Thyroid gland (tissue), 4 donors: Measurements from ENCODE around the gene PSMG4. TPM values are rescaled to one million over a fixed set of nuclear protein-coding genes. Genes with fewer than 3 reads are reported as not detected.

ENCODE experiments used
- DNase-seq, 2 donors: peaks; one replicate each; pipeline ENCODE4 v3.0.0-alpha.2; 2019
- H3K27ac ChIP-seq, 3 donors: fragments of 200-600 bp; sonication (generic); 1 replicate in 2 of 3; 2 replicates in 1 of 3; pipeline ENCODE4 v1.5.1; 2016 to 2019; ENCODE audit warnings: mild to moderate bottlenecking in 1 of 3, moderate library complexity in 1 of 3
- H3K27me3 ChIP-seq: fragments of 200-600 bp; sonication (generic); one replicate; pipeline ENCODE4 v1.5.1; 2019
- H3K36me3 ChIP-seq, 2 donors: fragments of 200-600 bp; sonication (generic); one replicate each; pipeline ENCODE4 v1.5.1; 2016 to 2019
- H3K4me1 ChIP-seq, 2 donors: fragments of 200-600 bp; sonication (generic); one replicate each; pipeline ENCODE4 v1.5.1; 2017 to 2019
- H3K4me3 ChIP-seq, 3 donors: fragments of 200-600 bp; sonication (generic); replicated peaks in 1 of 3; 1 replicate in 2 of 3; 2 replicates in 1 of 3; pipeline ENCODE4 v1.5.1; 2016; ENCODE audit warnings: mild to moderate bottlenecking in 1 of 3
- H3K9me3 ChIP-seq: fragments of 200-600 bp; sonication (generic); one replicate; pipeline ENCODE4 v1.5.1; 2017
- POLR2A ChIP-seq, 2 donors: fragments of 450-650 bp; IDR thresholded peaks; one replicate each; pipeline ENCODE4 v1.6.1; 2017; ENCODE audit warnings: antibody characterized with exemption in 2 of 2, mild to moderate bottlenecking in 2 of 2, moderate library complexity in 1 of 2
- WGBS, 2 donors: methylation state at CpG; one replicate each; pipeline ENCODE4 v1.1.5; 2017; 5-methylcytosine and 5-hydroxymethylcytosine counted together
- intact Hi-C: fragments of 100-400 bp; cut with DNase I; formaldehyde crosslinking; loops from one replicate; pipeline ENCODE4 v1.15.1; 2023
- total RNA-seq, 4 donors: library from RNA; depleted of rRNA; stranded (reverse); fragments of >200 nt; gene quantifications; one replicate each; pipeline ENCODE4 v1.2.3, GENCODE V29; 2016
- TF ChIP-seq, protein P1 (sequence below), 6 experiments: fragments of 200-600 bp in 3 of 6; fragments of 450-650 bp in 3 of 6; sonication (generic) in 3 of 6; IDR thresholded peaks; one replicate each; pipeline ENCODE4 v1.5.1; 2016 to 2019; ENCODE audit warnings: antibody characterized with exemption in 6 of 6, mild to moderate bottlenecking in 2 of 6, inconsistent platforms in 1 of 6, moderate library complexity in 1 of 6

PSMG4 gene
- total RNA-seq, 4 donors from 2014 or later = 19.6 to 41.8 (median 34.4) TPM

DNA sequence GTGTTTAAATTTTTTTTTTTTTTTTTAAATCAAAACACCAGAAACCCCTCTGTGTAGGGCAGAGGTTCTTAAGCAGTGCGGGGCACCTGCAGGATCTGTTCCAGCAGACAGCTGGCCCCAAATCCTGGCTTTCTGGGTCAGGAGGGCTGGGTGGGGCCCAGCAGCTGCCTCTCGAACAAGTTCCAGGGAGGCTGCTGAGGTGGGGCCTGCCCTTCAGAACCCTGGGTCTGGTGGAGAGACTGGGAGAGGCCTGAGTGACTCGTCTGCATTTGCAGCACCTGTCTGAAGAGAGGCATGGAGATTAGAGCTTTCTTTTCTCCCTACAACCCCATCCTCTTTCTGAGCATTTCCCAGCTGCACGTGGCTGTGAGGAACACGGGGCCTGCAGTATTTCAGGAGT, 8.4 kb downstream of the PSMG4 start:
- TF ChIP-seq, protein P1, sequence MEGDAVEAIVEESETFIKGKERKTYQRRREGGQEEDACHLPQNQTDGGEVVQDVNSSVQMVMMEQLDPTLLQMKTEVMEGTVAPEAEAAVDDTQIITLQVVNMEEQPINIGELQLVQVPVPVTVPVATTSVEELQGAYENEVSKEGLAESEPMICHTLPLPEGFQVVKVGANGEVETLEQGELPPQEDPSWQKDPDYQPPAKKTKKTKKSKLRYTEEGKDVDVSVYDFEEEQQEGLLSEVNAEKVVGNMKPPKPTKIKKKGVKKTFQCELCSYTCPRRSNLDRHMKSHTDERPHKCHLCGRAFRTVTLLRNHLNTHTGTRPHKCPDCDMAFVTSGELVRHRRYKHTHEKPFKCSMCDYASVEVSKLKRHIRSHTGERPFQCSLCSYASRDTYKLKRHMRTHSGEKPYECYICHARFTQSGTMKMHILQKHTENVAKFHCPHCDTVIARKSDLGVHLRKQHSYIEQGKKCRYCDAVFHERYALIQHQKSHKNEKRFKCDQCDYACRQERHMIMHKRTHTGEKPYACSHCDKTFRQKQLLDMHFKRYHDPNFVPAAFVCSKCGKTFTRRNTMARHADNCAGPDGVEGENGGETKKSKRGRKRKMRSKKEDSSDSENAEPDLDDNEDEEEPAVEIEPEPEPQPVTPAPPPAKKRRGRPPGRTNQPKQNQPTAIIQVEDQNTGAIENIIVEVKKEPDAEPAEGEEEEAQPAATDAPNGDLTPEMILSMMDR (IDR thresholded peaks at IDR 0.05) = no peak
- no peak for TF ChIP-seq POLR2A (IDR thresholded peaks at IDR 0.05)
- H3K27me3 ChIP-seq = no peaks in the 10 kb centered on the region
- 39 to 46% methylated on average over 5 of the region's 5 CpGs for WGBS, 2 donors
- no peaks in the 10 kb centered on the region for H3K9me3 ChIP-seq
- H3K4me3 ChIP-seq = no peak overlapping the region
- DNase-seq = peak; percentile 43 to 66
- peaks cover 0 to 8% of the 10 kb centered on the region in 2 donors for H3K4me1 ChIP-seq
- no peak overlapping the region for H3K27ac ChIP-seq
- H3K36me3 ChIP-seq = peaks cover 11 to 14% of the 10 kb centered on the region in 2 donors
- intact Hi-C loops = no loop called here

DNA sequence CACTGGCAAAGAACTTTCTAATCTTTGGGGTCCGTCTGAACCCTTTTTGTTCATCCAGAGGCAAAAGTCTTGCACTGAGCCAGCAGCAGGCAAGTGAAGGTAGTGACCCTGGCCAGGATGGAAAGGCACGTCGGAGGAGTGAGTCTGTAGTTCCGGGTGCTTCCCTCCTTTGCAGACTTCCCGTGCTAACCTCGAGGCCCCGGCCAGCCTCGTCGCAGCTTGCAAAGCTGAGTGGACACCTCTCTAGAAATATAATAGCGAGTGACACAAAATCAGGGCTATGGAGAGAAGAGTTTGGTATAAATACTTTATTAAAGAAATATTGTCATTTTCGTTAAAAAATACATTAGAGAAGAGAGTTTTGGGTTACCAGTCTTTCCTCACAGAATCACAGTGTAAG, 9.9 kb downstream of the PSMG4 start:
- H3K36me3 ChIP-seq = peaks cover 13 to 20% of the 10 kb centered on the region in 2 donors
- whole genome bisulfite sequencing, 2 donors = 92 to 93% methylated on average over 11 of the region's 11 CpGs
- no peaks in the 10 kb centered on the region for H3K9me3 ChIP-seq
- H3K27ac ChIP-seq = no peak overlapping the region
- intact Hi-C loops = no loop called here
- peaks cover 0 to 8% of the 10 kb centered on the region in 2 donors for H3K4me1 ChIP-seq
- H3K27me3 ChIP-seq = no peaks in the 10 kb centered on the region
- TF ChIP-seq, protein P1 (IDR thresholded peaks at IDR 0.05) = no peak
- no peak for TF ChIP-seq POLR2A (IDR thresholded peaks at IDR 0.05)
- H3K4me3 ChIP-seq = no peak overlapping the region
- DNase-seq = no peak

DNA sequence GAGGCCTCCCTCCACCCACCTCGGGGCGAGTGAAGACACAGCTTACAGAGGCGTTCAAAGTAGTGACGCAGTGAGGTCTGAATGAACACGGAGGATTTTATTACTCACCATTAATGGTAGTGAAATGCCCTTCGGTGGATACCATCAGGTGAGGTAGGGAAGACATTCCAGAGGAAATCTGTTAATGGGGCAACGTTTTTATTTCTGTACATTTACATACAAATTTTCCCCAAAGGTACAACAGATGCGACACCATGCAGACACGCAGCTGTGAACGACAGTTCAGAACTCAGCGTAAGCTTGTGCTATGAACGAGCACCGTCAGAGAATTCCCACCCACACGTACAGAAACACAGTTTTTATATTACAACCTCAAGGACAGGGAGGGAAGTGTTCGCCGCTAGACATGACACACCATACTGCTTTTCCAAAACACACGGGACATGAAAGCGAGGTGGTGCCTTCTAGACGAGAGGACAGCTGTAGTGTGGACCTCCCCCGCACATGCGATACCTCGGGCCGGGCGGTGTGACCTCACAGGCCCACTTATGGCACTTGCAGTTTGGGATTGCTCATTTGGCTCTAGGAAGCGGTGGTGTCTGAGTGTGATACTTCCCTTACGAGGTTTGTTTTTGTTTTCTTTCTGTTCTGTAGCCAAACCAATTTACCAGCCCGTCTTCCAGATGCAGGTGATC, 10.7 kb downstream of the PSMG4 start:
- 83 to 86% methylated on average over 25 to 27 of the region's 27 CpGs for WGBS, 2 donors
- intact Hi-C loops = no loop called here

DNA sequence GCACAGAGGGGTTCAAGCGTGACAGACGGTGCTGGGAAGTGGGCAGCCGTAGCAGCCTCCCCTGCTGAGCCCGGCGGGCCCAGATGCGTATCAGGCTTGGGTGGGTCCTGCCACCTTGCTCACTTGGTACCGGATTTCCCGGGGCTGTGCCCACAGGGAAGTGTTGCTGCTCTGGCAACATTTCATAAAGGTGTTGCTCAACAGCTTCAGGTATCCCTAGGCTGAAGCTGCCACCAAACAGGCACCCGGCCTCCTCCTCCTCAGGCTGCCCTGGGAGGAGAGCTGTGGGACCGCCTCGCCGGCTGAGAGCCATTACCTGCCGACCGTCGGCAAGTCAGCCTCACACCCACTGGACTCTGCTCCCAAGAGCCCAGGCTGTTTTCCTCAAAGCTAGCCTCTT, 11.5 kb downstream of the PSMG4 start:
- Histone ChIP-seq H3K27me3 (no peaks in the 10 kb centered on the region), H3K4me3 (no peak overlapping the region), H3K4me1 (peaks cover 0 to 8% of the 10 kb centered on the region in 2 donors), H3K9me3 (no peaks in the 10 kb centered on the region), H3K36me3 (peaks cover 6 to 20% of the 10 kb centered on the region in 2 donors), H3K27ac (no peak overlapping the region)
- WGBS, 2 donors = 81 to 86% methylated on average over 14 to 15 of the region's 15 CpGs
- intact Hi-C loops = loop anchor here (10.0 kb wide), 1 partner anchor 725 kb away; no protein-coding TSS in a partner anchor
- DNase-seq = no peak
- TF ChIP-seq, protein P1 (IDR thresholded peaks at IDR 0.05) = no peak
- TF ChIP-seq POLR2A (IDR thresholded peaks at IDR 0.05) = no peak

More for the DNA sequence above, 10.7 kb downstream of the PSMG4 start:
- H3K27me3 ChIP-seq = no peaks in the 10 kb centered on the region
- H3K27ac ChIP-seq = no peak overlapping the region
- DNase-seq = no peak
- peaks cover 0 to 8% of the 10 kb centered on the region in 2 donors for H3K4me1 ChIP-seq
- no peak for TF ChIP-seq POLR2A (IDR thresholded peaks at IDR 0.05)
- TF ChIP-seq, protein P1 (IDR thresholded peaks at IDR 0.05) = no peak
- no peaks in the 10 kb centered on the region for H3K9me3 ChIP-seq
- no peak overlapping the region for H3K4me3 ChIP-seq
- H3K36me3 ChIP-seq = peaks cover 6 to 20% of the 10 kb centered on the region in 2 donors

DNA sequence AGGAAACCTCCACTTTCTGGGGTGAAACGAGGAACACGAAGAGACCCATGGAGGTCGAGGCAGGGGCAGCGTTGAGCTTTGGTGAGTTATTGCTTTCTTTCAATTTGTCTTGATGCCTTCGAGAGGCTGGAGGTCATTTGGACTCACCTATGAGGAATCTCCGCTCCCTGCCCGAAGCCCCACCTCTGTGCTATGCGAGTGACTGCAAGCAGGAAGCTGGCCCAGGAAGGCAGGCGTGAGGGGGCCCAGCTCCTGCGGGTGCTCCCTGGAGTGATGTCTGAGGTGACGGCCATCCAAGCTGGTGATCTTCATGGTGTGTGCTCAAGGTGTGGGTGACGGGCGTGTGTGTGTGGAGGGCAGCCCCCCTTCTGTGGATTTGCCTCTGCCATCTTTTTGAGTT, 13.0 kb downstream of the PSMG4 start:
- Histone ChIP-seq H3K4me3 (no peak overlapping the region), H3K27ac (no peak overlapping the region), H3K9me3 (no peaks in the 10 kb centered on the region), H3K36me3 (peaks cover 6 to 20% of the 10 kb centered on the region in 2 donors), H3K4me1 (peaks cover 0 to 8% of the 10 kb centered on the region in 2 donors), H3K27me3 (no peaks in the 10 kb centered on the region)
- intact Hi-C loops = loop anchor here (10.0 kb wide), 1 partner anchor 723 kb away; no protein-coding TSS in a partner anchor
- TF ChIP-seq, protein P1 (IDR thresholded peaks at IDR 0.05) = no peak
- no peak for TF ChIP-seq POLR2A (IDR thresholded peaks at IDR 0.05)
- DNase-seq = no peak
- 94 to 96% methylated on average over 13 of the region's 13 CpGs for WGBS, 2 donors
